Activated CD8-positive, alpha-beta memory T cell treated with anti-CD3 and anti-CD28 coated beads, Interleukin-2, amount 10 ng/mL, durations not matched to agents 7 days and 5 days (primary cell): ENCODE results near the gene AHCTF1. TPM values are rescaled to one million over a fixed set of nuclear protein-coding genes. Genes with fewer than 3 reads are reported as not detected.
"Not testable (repeated sequence)": the region's sequence is repeated elsewhere in the genome, so short reads cannot be mapped to it uniquely, and the experiment has no call there.

Experiments used
- ATAC-seq: fragments of 150-1000 bp; cut with Tn5 transposase; one replicate; pipeline ENCODE4 v1.10.0; 2021; ENCODE audit warnings: moderate library complexity
- CTCF ChIA-PET: fragments of 350-600 bp; sonication (Branson Sonifier 250); formaldehyde crosslinking; loops from one replicate; lab custom pipeline; 2021; ENCODE audit warnings: antibody characterized with exemption; lab: Charles Lee
- DNase-seq: peaks from one replicate; pipeline ENCODE4 v3.0.0-alpha.2; 2020
- H3K27ac Mint-ChIP-seq: one replicate; pipeline ENCODE4 v1.8.0; 2021; ENCODE audit warnings: mild to moderate bottlenecking, mixed read lengths
- H3K27me3 Mint-ChIP-seq: one replicate; pipeline ENCODE4 v1.8.0; 2021; ENCODE audit warnings: mixed read lengths
- H3K36me3 Mint-ChIP-seq: one replicate; pipeline ENCODE4 v1.8.0; 2021; ENCODE audit warnings: mild to moderate bottlenecking, mixed read lengths
- H3K4me1 Mint-ChIP-seq: one replicate; pipeline ENCODE4 v1.8.0; 2021; ENCODE audit warnings: mixed read lengths
- H3K4me3 Mint-ChIP-seq: one replicate; pipeline ENCODE4 v1.8.0; 2021; ENCODE audit warnings: mild to moderate bottlenecking, moderate library complexity, mixed read lengths
- H3K9me3 Mint-ChIP-seq: one replicate; pipeline ENCODE4 v1.8.0; 2022; ENCODE audit warnings: low read depth, mixed read lengths
- total RNA-seq, 2 experiments: library from RNA; stranded (reverse); gene quantifications; one replicate each; pipeline ENCODE4 v1.2.3, GENCODE V29; 2021

Gene AHCTF1
- total RNA-seq, 2 experiments from 2014 or later = 30.4 to 37.1 TPM

DNA sequence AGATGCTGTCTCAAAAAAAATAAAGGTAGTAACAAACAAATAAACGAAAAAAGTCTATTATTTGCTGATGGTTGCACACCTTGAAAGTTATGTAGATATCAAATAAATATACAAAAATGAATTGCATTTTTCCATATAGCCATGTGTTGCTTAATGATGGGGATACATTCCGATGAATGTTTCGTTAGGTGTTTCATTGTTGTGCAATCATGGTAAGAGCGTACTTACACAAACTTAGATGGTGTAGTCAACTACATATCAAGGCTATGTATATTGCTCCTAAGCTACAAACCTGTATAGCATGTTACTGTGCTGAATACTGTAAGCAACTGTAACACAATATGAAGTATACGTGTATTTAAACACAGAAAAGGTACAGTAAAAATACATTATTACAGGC, 34.4 kb downstream of the AHCTF1 start:
- no peaks in the 10 kb centered on the region for H3K27me3 Mint-ChIP-seq
- no peak overlapping the region for H3K4me3 Mint-ChIP-seq
- CTCF ChIA-PET = no interaction called here
- H3K36me3 Mint-ChIP-seq = peaks cover 53% of the 10 kb centered on the region
- ATAC-seq (no peak), DNase-seq (no peak)
- H3K27ac Mint-ChIP-seq = no peak overlapping the region
- peaks cover 12% of the 10 kb centered on the region for H3K4me1 Mint-ChIP-seq
- H3K9me3 Mint-ChIP-seq = no peaks in the 10 kb centered on the region

DNA sequence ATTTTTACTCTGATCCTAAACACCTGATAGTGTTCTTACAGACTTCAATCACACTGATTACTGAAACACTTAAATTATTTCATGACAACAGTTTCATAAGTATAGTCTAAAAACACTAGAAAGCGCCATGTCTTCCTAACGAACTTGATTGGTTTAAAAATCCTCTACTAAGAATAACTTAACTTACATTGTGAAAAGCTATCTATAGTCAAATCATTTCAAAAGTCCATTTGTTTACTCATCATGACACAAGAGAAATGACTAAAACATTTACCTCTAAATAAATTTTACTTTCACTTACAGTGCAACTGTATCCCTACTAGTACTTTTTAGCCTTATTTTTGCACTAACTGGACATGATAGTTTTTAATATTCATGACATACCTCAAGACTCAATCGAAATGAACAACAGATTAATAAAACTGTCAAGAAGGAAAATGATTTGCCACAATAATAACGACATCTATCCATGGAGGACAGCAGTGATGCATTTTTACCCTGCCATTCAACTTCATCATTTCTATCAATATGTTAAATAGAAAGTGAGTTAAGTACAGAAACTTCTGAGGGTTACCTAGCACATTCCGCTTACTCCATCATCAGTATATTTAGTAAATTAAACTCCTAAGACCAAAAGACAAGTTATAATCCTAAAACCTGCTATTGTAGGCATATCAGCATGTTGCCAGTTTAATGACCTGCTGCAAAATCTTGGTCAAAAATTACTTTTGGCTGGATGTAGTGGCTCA, 38.4 kb downstream of the AHCTF1 start:
- H3K4me1 Mint-ChIP-seq = peaks cover 17% of the 10 kb centered on the region
- CTCF ChIA-PET = interaction anchor here (1.0 to 2.3 kb wide), 2 partner anchors 13 to 193 kb away, joined by 5 to 7 read pairs; no protein-coding TSS in a partner anchor
- DNase-seq (no peak), ATAC-seq (peak; percentile 74)
- no peaks in the 10 kb centered on the region for H3K9me3 Mint-ChIP-seq
- H3K27ac Mint-ChIP-seq = peak overlapping the region; percentile 70
- H3K36me3 Mint-ChIP-seq = peaks cover 56% of the 10 kb centered on the region
- no peak overlapping the region for H3K4me3 Mint-ChIP-seq
- no peaks in the 10 kb centered on the region for H3K27me3 Mint-ChIP-seq

DNA sequence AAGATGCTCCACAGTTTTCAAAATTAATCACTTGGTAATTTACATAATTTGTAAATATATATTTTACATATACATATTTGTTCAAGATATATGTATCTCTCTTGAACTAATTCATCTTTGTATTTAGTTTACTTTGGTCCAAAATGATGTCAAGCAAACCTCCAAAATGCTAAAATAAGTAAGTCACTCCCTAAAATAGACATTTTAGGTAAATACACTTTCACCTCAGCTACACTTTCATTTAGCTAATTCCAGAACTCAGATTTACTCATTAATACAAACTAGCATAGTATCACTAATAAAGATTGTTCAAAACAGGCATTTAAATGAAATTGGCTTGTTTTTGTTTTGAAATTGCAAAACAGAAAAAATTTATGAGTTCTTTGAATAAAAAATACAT, 40.6 kb downstream of the AHCTF1 start:
- no peak overlapping the region for H3K27ac Mint-ChIP-seq
- CTCF ChIA-PET = no interaction called here

DNA sequence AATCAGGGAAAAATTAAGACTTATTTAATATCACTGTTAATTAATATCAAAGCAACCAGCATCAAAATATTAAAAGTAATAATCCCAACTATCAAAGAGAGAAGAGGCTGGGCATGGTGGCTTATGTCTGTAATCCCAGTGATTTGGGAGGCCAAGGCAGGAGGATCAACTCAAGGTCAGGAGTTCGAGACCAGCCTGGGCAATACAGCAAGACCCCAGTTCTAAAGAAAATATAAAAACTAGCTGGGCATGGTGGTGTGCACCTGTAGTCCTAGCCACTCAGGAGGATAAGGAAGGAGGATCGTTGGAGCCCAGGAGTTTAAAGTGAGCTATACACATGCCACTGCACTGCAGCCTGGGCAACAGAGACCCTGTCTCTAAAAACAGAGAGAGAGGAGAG, 43.2 kb downstream of the AHCTF1 start:
- Mint-ChIP-seq H3K4me1 (peaks cover 12% of the 10 kb centered on the region), H3K36me3 (peaks cover 51% of the 10 kb centered on the region), H3K27me3 (no peaks in the 10 kb centered on the region), H3K9me3 (no peaks in the 10 kb centered on the region), H3K27ac (no peak overlapping the region), H3K4me3 (no peak overlapping the region)
- DNase-seq = no peak
- ATAC-seq = no peak
- CTCF ChIA-PET = no interaction called here

More for the DNA sequence above, 40.6 kb downstream of the AHCTF1 start:
- Mint-ChIP-seq H3K27me3 (no peaks in the 10 kb centered on the region), H3K4me3 (no peak overlapping the region), H3K4me1 (peaks cover 17% of the 10 kb centered on the region), H3K36me3 (peaks cover 60% of the 10 kb centered on the region), H3K9me3 (no peaks in the 10 kb centered on the region)
- DNase-seq = no peak
- ATAC-seq = no peak

DNA sequence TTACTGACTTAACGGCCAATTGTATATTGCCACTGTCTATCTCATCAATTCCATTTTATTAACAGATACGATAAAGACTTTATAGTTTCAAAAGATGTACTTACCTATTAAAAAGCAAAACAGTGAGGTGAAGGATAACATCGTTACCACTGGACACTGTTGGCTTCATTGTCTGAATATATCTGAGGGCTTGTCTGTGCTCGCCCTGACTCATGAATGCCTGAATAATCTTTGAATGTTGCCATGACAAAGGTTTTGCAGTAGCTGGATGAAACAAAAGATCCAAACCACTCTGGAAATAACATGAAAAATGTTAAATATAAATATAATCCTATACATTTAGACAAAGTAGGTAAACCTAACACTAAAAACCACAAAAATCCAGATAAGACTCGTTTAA, 46.4 kb downstream of the AHCTF1 start:
- not testable (repeated sequence) for ATAC-seq, H3K9me3 Mint-ChIP-seq, H3K4me3 Mint-ChIP-seq, H3K4me1 Mint-ChIP-seq, DNase-seq, H3K27ac Mint-ChIP-seq, H3K27me3 Mint-ChIP-seq
- CTCF ChIA-PET = interaction anchor here (1.1 kb wide), 1 partner anchor 27 kb away, joined by 3 read pairs; no protein-coding TSS in a partner anchor
- peaks cover 45% of the 10 kb centered on the region for H3K36me3 Mint-ChIP-seq

DNA sequence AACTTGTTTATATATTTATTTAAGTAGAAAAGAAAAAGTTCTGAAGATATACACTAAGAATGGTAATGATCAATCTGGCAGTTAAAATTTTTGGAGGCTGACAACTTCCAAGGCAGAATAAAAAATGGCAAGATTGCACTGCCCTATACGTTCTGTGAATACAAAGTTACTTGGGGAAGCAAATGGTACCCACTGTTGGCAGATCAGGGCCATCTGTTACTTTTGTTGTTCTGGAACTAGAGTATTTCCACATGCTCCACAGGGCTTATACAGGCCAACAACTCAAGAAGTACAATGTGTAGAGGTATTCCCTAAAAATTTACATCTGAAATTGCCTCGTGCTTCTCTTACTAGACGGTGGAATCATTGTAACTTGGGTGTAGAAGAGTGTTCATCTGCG, 53.2 kb downstream of the AHCTF1 start:
- Mint-ChIP-seq H3K27me3 (no peaks in the 10 kb centered on the region), H3K4me1 (peaks cover 20% of the 10 kb centered on the region), H3K4me3 (no peak overlapping the region), H3K36me3 (peaks cover 47% of the 10 kb centered on the region), H3K27ac (no peak overlapping the region), H3K9me3 (no peaks in the 10 kb centered on the region)
- CTCF ChIA-PET = no interaction called here
- ATAC-seq (no peak), DNase-seq (no peak)

DNA sequence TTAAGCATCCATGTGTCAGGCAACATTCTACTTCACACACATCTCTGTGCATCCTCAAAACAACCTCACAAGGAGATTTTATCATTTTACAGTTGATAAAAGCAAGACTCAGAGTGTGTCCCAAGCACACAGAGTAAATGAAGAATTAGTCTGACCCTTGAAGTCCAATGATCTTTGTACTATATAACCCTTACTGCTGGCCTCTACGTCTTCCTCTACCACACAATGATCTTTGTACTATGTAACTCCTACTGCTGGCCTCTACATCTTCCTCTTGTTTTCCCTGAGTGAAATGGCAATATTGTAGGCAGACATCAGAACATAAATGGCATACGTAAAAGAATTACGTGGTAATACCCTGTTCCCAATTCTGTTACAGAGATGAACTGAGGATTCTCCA, 55.3 kb downstream of the AHCTF1 start:
- ATAC-seq (no peak), DNase-seq (no peak)
- no peaks in the 10 kb centered on the region for H3K9me3 Mint-ChIP-seq
- peak overlapping the region; percentile 55 for H3K27ac Mint-ChIP-seq
- CTCF ChIA-PET = no interaction called here
- H3K36me3 Mint-ChIP-seq = peaks cover 52% of the 10 kb centered on the region
- peaks cover 20% of the 10 kb centered on the region for H3K4me1 Mint-ChIP-seq
- H3K27me3 Mint-ChIP-seq = no peaks in the 10 kb centered on the region
- no peak overlapping the region for H3K4me3 Mint-ChIP-seq

DNA sequence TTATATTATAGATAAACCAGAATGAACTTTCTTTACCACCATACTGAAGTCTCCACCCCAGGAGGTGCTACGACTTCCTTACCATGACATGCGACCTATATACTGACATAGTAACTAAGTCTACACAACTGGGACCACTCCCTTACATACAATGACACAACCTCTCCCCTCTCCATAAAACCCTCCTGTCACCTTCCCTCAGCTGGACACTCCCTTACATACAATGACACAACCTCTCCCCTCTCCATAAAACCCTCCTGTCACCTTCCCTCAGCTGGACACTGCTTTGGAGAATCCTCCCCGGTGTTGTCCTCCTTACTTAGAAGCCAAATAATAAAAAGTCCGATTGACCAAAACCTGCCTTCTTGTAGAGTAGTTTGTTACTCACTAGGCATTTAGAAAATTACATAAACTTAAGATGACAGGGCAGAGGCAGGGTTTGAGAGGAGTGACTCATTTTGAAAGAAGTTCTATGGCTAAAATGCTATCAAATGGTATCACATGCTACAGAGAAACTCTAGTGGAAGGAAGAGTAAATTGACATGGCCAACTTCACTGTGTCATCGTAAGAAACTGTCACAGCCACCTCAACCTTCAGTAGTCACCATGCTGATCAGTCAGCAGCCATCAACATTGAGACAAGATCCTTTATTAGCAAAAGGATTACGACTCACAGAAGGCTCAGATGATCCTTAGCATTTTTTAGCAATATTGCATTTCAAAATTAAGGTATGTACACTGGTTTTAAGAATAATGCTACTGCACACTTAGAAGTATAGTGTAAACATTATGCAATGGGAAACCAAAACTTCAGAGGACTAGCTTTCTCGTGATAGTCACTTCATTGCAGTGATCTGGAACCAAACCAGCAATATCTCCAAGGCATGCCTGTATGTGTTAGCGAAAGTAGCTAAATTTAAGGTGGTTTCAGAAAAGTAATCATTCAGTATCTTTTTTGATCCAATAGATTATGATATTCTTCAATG, 56.4 kb downstream of the AHCTF1 start:
- H3K36me3 Mint-ChIP-seq = peaks cover 53% of the 10 kb centered on the region
- CTCF ChIA-PET = no interaction called here
- DNase-seq (peak; percentile 53), ATAC-seq (peak; percentile 92)
- H3K9me3 Mint-ChIP-seq = no peaks in the 10 kb centered on the region
- no peak overlapping the region for H3K4me3 Mint-ChIP-seq
- peak overlapping the region; percentile 71 for H3K27ac Mint-ChIP-seq
- H3K27me3 Mint-ChIP-seq = no peaks in the 10 kb centered on the region
- peaks cover 20% of the 10 kb centered on the region for H3K4me1 Mint-ChIP-seq

DNA sequence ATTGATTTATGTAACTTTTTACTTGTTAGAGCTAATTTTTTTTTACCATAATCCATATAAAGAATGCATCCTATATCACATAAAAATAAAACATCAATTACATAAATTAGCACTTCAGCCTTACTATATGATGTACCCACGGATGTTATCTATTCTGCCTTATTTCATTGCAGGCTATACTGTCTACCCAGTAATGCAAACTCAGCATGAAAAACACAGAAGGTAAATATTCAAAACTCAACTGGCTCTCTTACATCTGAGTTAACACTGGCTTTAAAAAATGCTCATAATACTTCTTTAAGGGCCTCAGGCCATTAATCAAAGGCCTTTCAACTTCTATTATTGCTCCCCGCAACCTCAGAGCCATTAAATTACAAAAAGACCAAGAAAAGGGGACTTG, 65.8 kb downstream of the AHCTF1 start:
- DNase-seq = no peak
- Mint-ChIP-seq H3K4me3 (no peak overlapping the region), H3K9me3 (no peaks in the 10 kb centered on the region), H3K4me1 (no peaks in the 10 kb centered on the region), H3K27ac (no peak overlapping the region), H3K36me3 (peaks cover 42% of the 10 kb centered on the region), H3K27me3 (no peaks in the 10 kb centered on the region)
- ATAC-seq = no peak
- CTCF ChIA-PET = no interaction called here

DNA sequence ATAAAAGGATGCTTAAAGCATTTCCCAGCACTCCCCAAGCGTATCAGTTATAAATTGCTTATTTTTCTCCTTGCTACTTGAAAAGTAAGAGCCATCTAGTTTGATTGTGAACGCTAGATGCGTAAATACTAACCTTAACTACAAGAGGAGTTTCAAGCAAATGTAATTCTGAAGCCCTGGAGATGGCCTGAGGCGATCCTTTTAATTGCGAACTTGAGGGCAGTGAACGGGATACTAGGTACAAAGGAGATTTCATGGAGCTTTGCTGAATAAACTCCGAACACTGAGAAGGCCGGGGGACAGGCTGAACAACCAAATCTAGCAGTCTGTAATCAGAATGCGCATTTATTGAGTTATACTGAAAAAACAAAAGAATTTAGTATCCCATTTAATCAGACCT, 68.0 kb downstream of the AHCTF1 start:
- H3K36me3 Mint-ChIP-seq = peaks cover 38% of the 10 kb centered on the region
- H3K27me3 Mint-ChIP-seq, H3K9me3 Mint-ChIP-seq, DNase-seq, H3K27ac Mint-ChIP-seq, H3K4me1 Mint-ChIP-seq, H3K4me3 Mint-ChIP-seq, ATAC-seq, CTCF ChIA-PET: not testable (repeated sequence)

DNA sequence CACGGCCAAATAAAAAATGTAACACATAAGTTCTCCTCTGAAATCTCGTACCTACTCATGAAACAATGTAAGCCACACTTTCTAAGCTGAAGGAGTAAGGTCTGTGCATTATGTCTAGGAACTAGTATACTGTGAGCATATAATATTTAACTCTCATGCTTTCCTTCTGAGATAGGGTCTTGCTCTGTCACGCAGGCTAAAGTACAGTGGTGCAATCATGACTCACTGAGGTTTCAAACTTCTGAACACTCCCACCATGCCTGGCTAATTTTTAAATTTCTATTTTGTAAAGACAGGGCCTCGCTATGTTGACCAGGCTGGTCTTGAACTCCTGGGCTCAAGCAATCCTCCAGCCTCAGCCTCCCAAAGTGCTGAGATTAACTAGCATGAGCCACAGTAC, 71.3 kb downstream of the AHCTF1 start:
- Mint-ChIP-seq H3K27me3 (no peaks in the 10 kb centered on the region), H3K4me3 (no peak overlapping the region), H3K27ac (no peak overlapping the region), H3K4me1 (no peaks in the 10 kb centered on the region), H3K36me3 (peaks cover 37% of the 10 kb centered on the region), H3K9me3 (no peaks in the 10 kb centered on the region)
- CTCF ChIA-PET = no interaction called here
- DNase-seq (no peak), ATAC-seq (no peak)

DNA sequence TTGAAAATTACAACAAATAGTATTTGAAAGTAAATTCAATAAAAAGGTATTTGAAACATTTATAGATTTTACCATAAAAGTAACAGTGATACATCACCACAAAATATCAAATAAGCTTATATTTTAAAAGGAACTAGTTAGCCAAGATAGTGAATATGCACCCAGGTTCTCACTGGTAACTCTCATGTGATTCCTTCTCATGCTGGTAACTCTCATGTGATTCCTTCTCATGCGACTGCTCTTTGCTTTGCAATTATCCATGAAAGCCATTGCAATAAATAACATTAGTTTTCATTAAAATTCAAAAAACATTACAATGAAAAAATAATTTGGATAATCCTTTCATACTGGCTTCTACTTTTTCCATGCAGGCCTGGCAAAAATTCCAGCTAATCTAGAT, 75.4 kb downstream of the AHCTF1 start:
- Mint-ChIP-seq H3K4me1 (no peaks in the 10 kb centered on the region), H3K27me3 (no peaks in the 10 kb centered on the region), H3K27ac (no peak overlapping the region), H3K4me3 (no peak overlapping the region), H3K9me3 (no peaks in the 10 kb centered on the region), H3K36me3 (peaks cover 48% of the 10 kb centered on the region)
- ATAC-seq (no peak), DNase-seq (no peak)
- CTCF ChIA-PET = no interaction called here

DNA sequence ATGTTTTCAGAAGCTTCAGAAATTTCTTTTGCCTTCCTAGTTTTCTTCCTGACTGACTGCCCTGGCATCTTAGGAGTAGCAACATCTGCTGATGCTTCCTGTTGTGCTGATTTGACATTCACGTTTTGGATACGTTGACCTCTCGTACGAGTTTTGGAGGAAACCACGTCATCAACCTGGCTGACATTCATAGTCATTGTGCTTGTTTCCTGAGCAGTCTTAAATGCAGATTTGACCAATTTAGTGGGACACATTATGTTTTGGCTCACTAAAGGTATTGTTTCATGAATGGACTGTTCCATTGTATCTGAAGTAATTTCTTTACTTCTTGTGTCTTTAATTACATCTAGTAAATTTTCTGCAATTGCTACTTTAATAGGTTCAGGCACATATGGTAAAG, 81.1 kb downstream of the AHCTF1 start:
- CTCF ChIA-PET, H3K4me3 Mint-ChIP-seq, DNase-seq, H3K27me3 Mint-ChIP-seq, H3K9me3 Mint-ChIP-seq, H3K4me1 Mint-ChIP-seq, ATAC-seq, H3K27ac Mint-ChIP-seq: not testable (repeated sequence)
- H3K36me3 Mint-ChIP-seq = peaks cover 68% of the 10 kb centered on the region
